GM23338 (cell line): ENCODE measurements around the gene GSTM5. TPM values are rescaled to one million over a fixed set of nuclear protein-coding genes. Genes with fewer than 3 reads are reported as not detected.

ENCODE experiments used
- ATAC-seq: fragments of 200-7000 bp; cut with Tn5 transposase; 3 replicates; pipeline ENCODE4 v1.9.1; 2020
- DNase-seq: peaks from one replicate; pipeline ENCODE4 v3.0.0-alpha.2; 2015; ENCODE audit warnings: low spot score
- H2AFZ ChIP-seq: fragments of 200-600 bp; sonication (generic); 2 replicates; pipeline ENCODE4 v1.8.0; 2016; ENCODE audit warnings: antibody characterized with exemption, mild to moderate bottlenecking, moderate library complexity
- H3F3A ChIP-seq: fragments of 200-600 bp; sonication (generic); replicated peaks from 2 replicates; pipeline ENCODE4 v1.8.0; 2017; ENCODE audit warnings: antibody characterized with exemption, mixed run types, low read depth
- H3K27ac ChIP-seq: fragments of 200-600 bp; sonication (generic); 2 replicates; pipeline ENCODE4 v1.6.1; 2016; ENCODE audit warnings: low read depth
- H3K27me3 ChIP-seq: fragments of 200-600 bp; sonication (generic); 2 replicates; pipeline ENCODE4 v1.8.0; 2016; ENCODE audit warnings: mild to moderate bottlenecking, mixed run types, moderate library complexity; ENCODE audit not compliant: insufficient read depth
- H3K36me3 ChIP-seq: fragments of 200-600 bp; sonication (generic); 2 replicates; pipeline ENCODE4 v1.8.0; 2016; ENCODE audit warnings: mild to moderate bottlenecking; ENCODE audit not compliant: insufficient read depth
- H3K4me1 ChIP-seq: fragments of 200-600 bp; sonication (generic); 2 replicates; pipeline ENCODE4 v1.8.0; 2016; ENCODE audit warnings: mild to moderate bottlenecking, moderate library complexity; ENCODE audit not compliant: insufficient read depth
- H3K4me2 ChIP-seq: fragments of 200-600 bp; sonication (generic); 2 replicates; pipeline ENCODE4 v1.7.1; 2017; ENCODE audit warnings: mixed run types
- H3K4me3 ChIP-seq: fragments of 200-600 bp; sonication (generic); 2 replicates; pipeline ENCODE4 v1.6.1; 2016; ENCODE audit warnings: mixed run types
- H3K79me2 ChIP-seq: fragments of 200-600 bp; sonication (generic); replicated peaks from 2 replicates; pipeline ENCODE4 v1.8.0; 2017; ENCODE audit warnings: mild to moderate bottlenecking; ENCODE audit not compliant: insufficient read depth
- H3K9me2 ChIP-seq: fragments of 200-600 bp; sonication (generic); 2 replicates; pipeline ENCODE4 v1.8.0; 2017; ENCODE audit not compliant: insufficient read depth
- H4K20me1 ChIP-seq: fragments of 200-600 bp; sonication (generic); replicated peaks from 2 replicates; pipeline ENCODE4 v1.8.0; 2017; ENCODE audit warnings: mild to moderate bottlenecking; ENCODE audit not compliant: insufficient read depth
- H3K27ac Mint-ChIP-seq: 2 replicates; pipeline ENCODE4 v1.8.0; 2020; ENCODE audit warnings: inconsistent platforms, mild to moderate bottlenecking, moderate library complexity, mixed read lengths
- H3K27me3 Mint-ChIP-seq: 3 replicates; pipeline ENCODE4 v1.8.0; 2022; ENCODE audit warnings: low read depth, mild to moderate bottlenecking, moderate library complexity, mixed read lengths, inconsistent platforms; ENCODE audit not compliant: insufficient read depth, poor library complexity
- H3K36me3 Mint-ChIP-seq: 3 replicates; pipeline ENCODE4 v1.8.0; 2021; ENCODE audit warnings: low read depth, mild to moderate bottlenecking, inconsistent platforms, moderate library complexity, mixed read lengths
- H3K4me1 Mint-ChIP-seq: 3 replicates; pipeline ENCODE4 v1.8.0; 2020; ENCODE audit warnings: mild to moderate bottlenecking, inconsistent platforms, mixed read lengths
- H3K4me3 Mint-ChIP-seq: 3 replicates; pipeline ENCODE4 v1.8.0; 2021; ENCODE audit warnings: moderate library complexity, mild to moderate bottlenecking, inconsistent platforms, mixed read lengths
- H3K9me3 Mint-ChIP-seq: 3 replicates; pipeline ENCODE4 v1.8.0; 2020; ENCODE audit warnings: moderate library complexity, mild to moderate bottlenecking, inconsistent platforms, mixed read lengths
- EZH2phosphoT487 ChIP-seq: fragments of 200-600 bp; sonication (generic); IDR thresholded peaks from one replicate; pipeline ENCODE4 v1.8.1; 2018; ENCODE audit warnings: antibody characterized with exemption; ENCODE audit not compliant: unreplicated experiment
- NANOG ChIP-seq: IDR thresholded peaks from 2 replicates; pipeline ENCODE4 v1.6.1; 2016; ENCODE audit warnings: antibody characterized with exemption, borderline replicate concordance
- POLR2AphosphoS5 ChIP-seq: IDR thresholded peaks from 2 replicates; pipeline ENCODE4 v1.6.1; 2016; ENCODE audit warnings: antibody characterized with exemption, low read depth
- STAT1 ChIP-seq: IDR thresholded peaks from one replicate; pipeline ENCODE4 v1.6.1; 2016; ENCODE audit warnings: antibody characterized with exemption; ENCODE audit not compliant: unreplicated experiment
- polyA plus RNA-seq: library from polyadenylated mRNA; unstranded; fragments of >200 nt; fragmentation: Nextera tagmentation; extraction: Ambion mirVana; gene quantifications from 2 replicates; pipeline ENCODE4 v1.2.1, GENCODE V29; 2016
- total RNA-seq: library from RNA; depleted of rRNA; stranded (reverse); fragments of >200 nt; shearing (Covaris generic); gene quantifications from 2 replicates; pipeline ENCODE4 v1.2.3, GENCODE V29; 2014
- TF ChIP-seq, protein P1 (sequence below): fragments of 250-450 bp; sonication (Bioruptor Pico); IDR thresholded peaks from 2 replicates; pipeline ENCODE4 v1.5.0; 2020; ENCODE audit warnings: mild to moderate bottlenecking, moderate library complexity
- TF ChIP-seq, protein P2 (sequence below), 2 experiments: fragments of 200-600 bp in 1 of 2; sonication (generic) in 1 of 2; conservative IDR thresholded peaks; 2 replicates each; pipeline versions ENCODE4 v1.5.1 to v1.6.1; 2016 to 2017; ENCODE audit warnings: antibody characterized with exemption in 2 of 2, low read depth in 2 of 2, mild to moderate bottlenecking in 2 of 2, moderate library complexity in 1 of 2

The GSTM5 gene
- total and polyA plus RNA-seq, 2 experiments from 2014 or later, result 2.5 to 5.0 TPM

DNA sequence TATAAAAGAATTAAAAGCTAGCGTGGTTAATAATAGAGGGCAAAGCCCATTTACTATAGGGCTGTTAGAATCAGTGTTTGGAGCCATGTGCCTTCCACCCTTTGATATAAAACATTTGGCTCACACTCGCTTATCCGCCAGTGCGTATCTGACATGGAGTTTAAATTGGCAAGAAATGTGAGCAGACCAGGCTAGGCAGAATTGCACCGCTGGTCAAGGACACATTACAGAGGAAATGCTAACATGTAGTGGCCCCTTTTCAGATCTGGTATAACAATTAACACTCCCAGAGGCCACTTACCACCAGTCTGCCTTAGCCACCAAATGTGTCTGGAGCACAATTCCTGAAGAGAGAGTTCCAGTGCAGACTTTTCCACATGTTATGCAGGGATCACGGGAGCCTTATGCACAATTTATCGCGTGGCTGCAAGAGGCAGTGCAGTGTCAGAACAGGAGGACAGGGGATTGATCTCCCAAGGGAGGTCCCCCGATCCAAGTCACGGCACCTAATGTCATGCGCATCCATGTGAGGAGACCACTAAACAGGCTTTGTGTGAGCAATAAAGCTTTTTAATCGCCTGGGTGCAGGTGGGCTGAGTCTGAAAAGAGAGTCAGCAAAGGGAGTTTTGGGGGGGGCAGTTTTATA, 14.8 kb downstream of the GSTM5 start:
- Mint-ChIP-seq H3K36me3 (peaks cover 12% of the 10 kb centered on the region), H3K27ac (no peak overlapping the region), H3K4me1 (peaks cover 12% of the 10 kb centered on the region), H3K9me3 (peaks cover 19% of the 10 kb centered on the region), H3K27me3 (no peaks in the 10 kb centered on the region), H3K4me3 (no peak overlapping the region)
- no peaks in the 10 kb centered on the region for H3K9me2 ChIP-seq
- DNase-seq (no peak), ATAC-seq (no peak)
- no peak overlapping the region for H3K4me2 ChIP-seq
- no peak overlapping the region for H2AFZ ChIP-seq
- H3F3A ChIP-seq, result no peaks in the 10 kb centered on the region
- H3K79me2 ChIP-seq, result no peaks in the 10 kb centered on the region
- H3K27ac ChIP-seq, result no peak overlapping the region
- no peaks in the 10 kb centered on the region for H3K27me3 ChIP-seq
- H4K20me1 ChIP-seq, result no peaks in the 10 kb centered on the region
- TF ChIP-seq STAT1 (no peak), NANOG (no peak)
- TF ChIP-seq, protein P1, sequence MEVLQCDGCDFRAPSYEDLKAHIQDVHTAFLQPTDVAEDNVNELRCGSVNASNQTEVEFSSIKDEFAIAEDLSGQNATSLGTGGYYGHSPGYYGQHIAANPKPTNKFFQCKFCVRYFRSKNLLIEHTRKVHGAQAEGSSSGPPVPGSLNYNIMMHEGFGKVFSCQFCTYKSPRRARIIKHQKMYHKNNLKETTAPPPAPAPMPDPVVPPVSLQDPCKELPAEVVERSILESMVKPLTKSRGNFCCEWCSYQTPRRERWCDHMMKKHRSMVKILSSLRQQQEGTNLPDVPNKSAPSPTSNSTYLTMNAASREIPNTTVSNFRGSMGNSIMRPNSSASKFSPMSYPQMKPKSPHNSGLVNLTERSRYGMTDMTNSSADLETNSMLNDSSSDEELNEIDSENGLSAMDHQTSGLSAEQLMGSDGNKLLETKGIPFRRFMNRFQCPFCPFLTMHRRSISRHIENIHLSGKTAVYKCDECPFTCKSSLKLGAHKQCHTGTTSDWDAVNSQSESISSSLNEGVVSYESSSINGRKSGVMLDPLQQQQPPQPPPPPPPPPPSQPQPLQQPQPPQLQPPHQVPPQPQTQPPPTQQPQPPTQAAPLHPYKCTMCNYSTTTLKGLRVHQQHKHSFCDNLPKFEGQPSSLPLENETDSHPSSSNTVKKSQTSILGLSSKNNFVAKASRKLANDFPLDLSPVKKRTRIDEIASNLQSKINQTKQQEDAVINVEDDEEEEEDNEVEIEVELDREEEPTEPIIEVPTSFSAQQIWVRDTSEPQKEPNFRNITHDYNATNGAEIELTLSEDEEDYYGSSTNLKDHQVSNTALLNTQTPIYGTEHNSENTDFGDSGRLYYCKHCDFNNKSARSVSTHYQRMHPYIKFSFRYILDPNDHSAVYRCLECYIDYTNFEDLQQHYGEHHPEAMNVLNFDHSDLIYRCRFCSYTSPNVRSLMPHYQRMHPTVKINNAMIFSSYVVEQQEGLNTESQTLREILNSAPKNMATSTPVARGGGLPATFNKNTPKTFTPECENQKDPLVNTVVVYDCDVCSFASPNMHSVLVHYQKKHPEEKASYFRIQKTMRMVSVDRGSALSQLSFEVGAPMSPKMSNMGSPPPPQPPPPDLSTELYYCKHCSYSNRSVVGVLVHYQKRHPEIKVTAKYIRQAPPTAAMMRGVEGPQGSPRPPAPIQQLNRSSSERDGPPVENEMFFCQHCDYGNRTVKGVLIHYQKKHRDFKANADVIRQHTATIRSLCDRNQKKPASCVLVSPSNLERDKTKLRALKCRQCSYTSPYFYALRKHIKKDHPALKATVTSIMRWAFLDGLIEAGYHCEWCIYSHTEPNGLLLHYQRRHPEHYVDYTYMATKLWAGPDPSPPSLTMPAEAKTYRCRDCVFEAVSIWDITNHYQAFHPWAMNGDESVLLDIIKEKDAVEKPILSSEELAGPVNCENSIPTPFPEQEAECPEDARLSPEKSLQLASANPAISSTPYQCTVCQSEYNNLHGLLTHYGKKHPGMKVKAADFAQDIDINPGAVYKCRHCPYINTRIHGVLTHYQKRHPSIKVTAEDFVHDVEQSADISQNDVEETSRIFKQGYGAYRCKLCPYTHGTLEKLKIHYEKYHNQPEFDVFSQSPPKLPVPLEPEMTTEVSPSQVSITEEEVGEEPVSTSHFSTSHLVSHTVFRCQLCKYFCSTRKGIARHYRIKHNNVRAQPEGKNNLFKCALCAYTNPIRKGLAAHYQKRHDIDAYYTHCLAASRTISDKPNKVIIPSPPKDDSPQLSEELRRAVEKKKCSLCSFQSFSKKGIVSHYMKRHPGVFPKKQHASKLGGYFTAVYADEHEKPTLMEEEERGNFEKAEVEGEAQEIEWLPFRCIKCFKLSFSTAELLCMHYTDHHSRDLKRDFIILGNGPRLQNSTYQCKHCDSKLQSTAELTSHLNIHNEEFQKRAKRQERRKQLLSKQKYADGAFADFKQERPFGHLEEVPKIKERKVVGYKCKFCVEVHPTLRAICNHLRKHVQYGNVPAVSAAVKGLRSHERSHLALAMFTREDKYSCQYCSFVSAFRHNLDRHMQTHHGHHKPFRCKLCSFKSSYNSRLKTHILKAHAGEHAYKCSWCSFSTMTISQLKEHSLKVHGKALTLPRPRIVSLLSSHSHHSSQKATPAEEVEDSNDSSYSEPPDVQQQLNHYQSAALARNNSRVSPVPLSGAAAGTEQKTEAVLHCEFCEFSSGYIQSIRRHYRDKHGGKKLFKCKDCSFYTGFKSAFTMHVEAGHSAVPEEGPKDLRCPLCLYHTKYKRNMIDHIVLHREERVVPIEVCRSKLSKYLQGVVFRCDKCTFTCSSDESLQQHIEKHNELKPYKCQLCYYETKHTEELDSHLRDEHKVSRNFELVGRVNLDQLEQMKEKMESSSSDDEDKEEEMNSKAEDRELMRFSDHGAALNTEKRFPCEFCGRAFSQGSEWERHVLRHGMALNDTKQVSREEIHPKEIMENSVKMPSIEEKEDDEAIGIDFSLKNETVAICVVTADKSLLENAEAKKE (CRISPR knock-in tag), result no peak
- H3K4me1 ChIP-seq, result peaks cover 12% of the 10 kb centered on the region; the same call in 1 of the 2 replicates
- peaks cover 3% of the 10 kb centered on the region; the same call in 1 of the 2 replicates for H3K36me3 ChIP-seq
- H3K4me3 ChIP-seq, result no peak overlapping the region

DNA sequence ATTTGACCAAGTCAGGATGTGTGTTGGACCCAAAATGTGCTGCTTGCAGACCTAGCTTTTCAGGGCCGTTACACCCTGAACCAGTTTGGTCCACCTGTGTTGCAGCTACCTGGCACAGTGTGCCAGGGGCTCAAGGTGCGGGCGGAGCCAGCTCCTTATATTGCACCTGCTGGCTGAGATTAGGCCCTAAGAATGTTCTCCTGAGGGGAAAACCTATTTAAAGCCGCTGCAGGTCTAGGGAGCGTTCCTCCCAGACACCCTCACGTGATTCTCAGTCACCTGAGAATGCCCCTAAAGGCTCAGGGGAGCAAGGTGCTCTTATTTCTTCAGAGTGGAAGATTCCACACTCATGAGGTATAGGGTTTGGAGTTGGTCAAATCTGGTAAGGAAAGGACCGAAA, 16.8 kb downstream of the GSTM5 start:
- H3F3A ChIP-seq, result no peaks in the 10 kb centered on the region
- Mint-ChIP-seq H3K4me1 (peaks cover 12% of the 10 kb centered on the region), H3K27ac (no peak overlapping the region), H3K4me3 (no peak overlapping the region), H3K27me3 (no peaks in the 10 kb centered on the region), H3K36me3 (peaks cover 12% of the 10 kb centered on the region), H3K9me3 (peaks cover 25% of the 10 kb centered on the region)
- H3K27me3 ChIP-seq, result no peaks in the 10 kb centered on the region
- no peak overlapping the region for H2AFZ ChIP-seq
- peaks cover 3% of the 10 kb centered on the region; the same call in 1 of the 2 replicates for H3K36me3 ChIP-seq
- no peak overlapping the region for H3K27ac ChIP-seq
- H3K4me1 ChIP-seq, result peaks cover 12% of the 10 kb centered on the region; the same call in 1 of the 2 replicates
- ATAC-seq, result no peak
- H3K4me2 ChIP-seq, result no peak overlapping the region
- DNase-seq, result no peak
- no peaks in the 10 kb centered on the region for H3K9me2 ChIP-seq
- H4K20me1 ChIP-seq, result no peaks in the 10 kb centered on the region
- no peak overlapping the region for H3K4me3 ChIP-seq
- no peaks in the 10 kb centered on the region for H3K79me2 ChIP-seq
- TF ChIP-seq POLR2AphosphoS5 (no peak), EZH2phosphoT487 (no peak), NANOG (no peak)
- TF ChIP-seq, protein P2, sequence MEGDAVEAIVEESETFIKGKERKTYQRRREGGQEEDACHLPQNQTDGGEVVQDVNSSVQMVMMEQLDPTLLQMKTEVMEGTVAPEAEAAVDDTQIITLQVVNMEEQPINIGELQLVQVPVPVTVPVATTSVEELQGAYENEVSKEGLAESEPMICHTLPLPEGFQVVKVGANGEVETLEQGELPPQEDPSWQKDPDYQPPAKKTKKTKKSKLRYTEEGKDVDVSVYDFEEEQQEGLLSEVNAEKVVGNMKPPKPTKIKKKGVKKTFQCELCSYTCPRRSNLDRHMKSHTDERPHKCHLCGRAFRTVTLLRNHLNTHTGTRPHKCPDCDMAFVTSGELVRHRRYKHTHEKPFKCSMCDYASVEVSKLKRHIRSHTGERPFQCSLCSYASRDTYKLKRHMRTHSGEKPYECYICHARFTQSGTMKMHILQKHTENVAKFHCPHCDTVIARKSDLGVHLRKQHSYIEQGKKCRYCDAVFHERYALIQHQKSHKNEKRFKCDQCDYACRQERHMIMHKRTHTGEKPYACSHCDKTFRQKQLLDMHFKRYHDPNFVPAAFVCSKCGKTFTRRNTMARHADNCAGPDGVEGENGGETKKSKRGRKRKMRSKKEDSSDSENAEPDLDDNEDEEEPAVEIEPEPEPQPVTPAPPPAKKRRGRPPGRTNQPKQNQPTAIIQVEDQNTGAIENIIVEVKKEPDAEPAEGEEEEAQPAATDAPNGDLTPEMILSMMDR (conservative IDR thresholded peaks at IDR 0.05; ENCODE audit: low read depth in 2 of 2), result no peak
